Naive B cell (primary cell): ENCODE results near the gene RCE1. TPM values are rescaled to one million over a fixed set of nuclear protein-coding genes. Genes with fewer than 3 reads are reported as not detected.

ENCODE experiments used
- ATAC-seq, 2 donors: fragments of 150-1000 bp; cut with Tn5 transposase; 2 replicates each; pipeline ENCODE4 v1.10.0; 2021; ENCODE audit warnings: low read depth in 2 of 2, mild to moderate bottlenecking in 2 of 2, moderate library complexity in 2 of 2
- DNase-seq: peaks from one replicate; pipeline ENCODE4 v3.0.0; 2022
- H3K27ac Mint-ChIP-seq, 6 donors: one replicate each; pipeline ENCODE4 v1.8.0; 2020 to 2022; ENCODE audit warnings: mild to moderate bottlenecking in 6 of 6, mixed read lengths in 6 of 6, moderate library complexity in 5 of 6, inconsistent platforms in 2 of 6
- H3K27me3 Mint-ChIP-seq, 3 donors: one replicate each; pipeline ENCODE4 v1.8.0; 2021 to 2022; ENCODE audit warnings: mixed read lengths in 3 of 3, mild to moderate bottlenecking in 1 of 3
- H3K36me3 Mint-ChIP-seq, 2 donors: one replicate each; pipeline ENCODE4 v1.8.0; 2020 to 2022; ENCODE audit warnings: mixed read lengths in 2 of 2, inconsistent platforms in 1 of 2, mild to moderate bottlenecking in 1 of 2
- H3K4me1 Mint-ChIP-seq, 3 donors: one replicate each; pipeline ENCODE4 v1.8.0; 2020 to 2022; ENCODE audit warnings: mixed read lengths in 3 of 3, inconsistent platforms in 1 of 3, mild to moderate bottlenecking in 1 of 3, moderate library complexity in 1 of 3
- H3K4me3 Mint-ChIP-seq, 8 donors: one replicate each; pipeline ENCODE4 v1.8.0; 2020 to 2022; ENCODE audit warnings: mild to moderate bottlenecking in 8 of 8, mixed read lengths in 8 of 8, moderate library complexity in 8 of 8, inconsistent platforms in 2 of 8
- H3K9me3 Mint-ChIP-seq, 7 donors: one replicate each; pipeline ENCODE4 v1.8.0; 2020 to 2022; ENCODE audit warnings: mixed read lengths in 7 of 7, mild to moderate bottlenecking in 5 of 7, inconsistent platforms in 2 of 7, moderate library complexity in 1 of 7
- polyA plus RNA-seq, 6 donors: library from polyadenylated mRNA; unstranded; fragments of 300-500 nt; fragmentation: Illumina TruSeq; gene quantifications; one replicate each; pipeline ENCODE4 v1.2.3, GENCODE V29; 2021; ENCODE audit warnings: low read depth in 6 of 6

The RCE1 gene
- polyA plus RNA-seq, 6 donors from 2014 or later: 16.3 to 31.9 (median 19.3) TPM

DNA sequence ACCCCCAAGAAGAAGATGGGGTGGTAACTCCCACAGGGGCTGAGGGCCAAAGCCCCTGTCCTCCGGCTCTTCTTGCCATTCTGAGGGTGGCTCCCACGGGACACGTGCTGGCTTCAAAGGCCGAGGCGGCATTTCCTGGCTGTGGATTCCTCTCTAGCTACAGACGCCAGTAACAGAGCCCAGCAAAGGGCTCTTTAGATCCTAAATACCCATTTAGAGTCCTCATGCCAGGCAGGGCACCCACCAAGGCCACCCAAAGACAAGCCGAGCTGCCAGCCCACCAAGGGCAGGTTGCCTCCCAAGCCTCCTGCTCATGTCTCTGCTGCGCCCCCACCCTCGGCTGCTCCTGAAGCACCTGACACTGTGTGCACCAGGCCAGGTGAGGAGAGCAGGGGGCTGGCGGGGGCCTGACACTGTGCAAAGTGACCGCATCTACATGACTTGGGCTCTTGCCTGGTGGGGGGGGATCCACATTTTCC lies 19.4 kb downstream of the RCE1 start:
- Mint-ChIP-seq H3K27me3 (no peaks in the 10 kb centered on the region), H3K27ac (no peak overlapping the region), H3K4me1 (peaks cover 0 to 6% (median 4%) of the 10 kb centered on the region in 3 donors), H3K9me3 (no peaks in the 10 kb centered on the region), H3K4me3 (peak overlapping the region in 1 of 8 donors; percentile 39), H3K36me3 (no peaks in the 10 kb centered on the region)
- no peak for DNase-seq
- ATAC-seq: no peak

DNA sequence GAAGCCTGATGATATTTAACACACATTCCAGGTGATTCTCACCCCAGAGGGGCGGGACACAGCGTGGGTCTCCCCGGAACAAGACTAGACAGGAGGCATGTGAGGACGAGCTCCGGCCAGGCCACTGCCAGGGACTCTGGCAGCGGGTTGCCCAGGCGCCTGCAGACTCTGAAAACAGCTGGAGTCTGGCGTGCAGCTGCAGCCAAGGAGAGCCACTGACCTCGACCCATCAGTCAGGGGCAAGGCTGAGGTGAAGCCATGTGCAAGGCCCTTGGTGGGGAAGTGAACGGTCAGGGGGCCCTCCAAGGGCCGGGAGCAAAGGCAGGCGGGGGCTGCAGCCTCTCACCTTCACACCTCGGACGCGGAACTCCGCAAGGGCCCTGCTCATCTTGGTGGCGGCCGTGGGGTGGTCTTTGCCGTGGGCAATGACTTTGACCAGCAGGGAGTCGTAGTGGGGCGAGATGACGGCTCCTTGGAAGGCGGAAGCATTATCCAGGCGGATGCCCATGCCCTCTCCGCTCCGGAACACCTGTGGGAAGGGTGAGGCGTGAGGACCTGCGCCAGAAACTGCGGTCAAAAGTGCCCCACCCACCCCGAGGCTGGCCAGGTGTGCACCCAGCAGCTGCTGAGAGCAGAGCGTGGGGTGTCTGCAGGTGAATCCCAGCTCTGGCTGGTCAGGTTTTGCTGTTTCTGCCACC lies 20.3 kb downstream of the RCE1 start:
- Mint-ChIP-seq H3K9me3 (no peaks in the 10 kb centered on the region), H3K27ac (no peak overlapping the region), H3K4me1 (peaks cover 5 to 7% (median 6%) of the 10 kb centered on the region in 3 donors), H3K27me3 (no peaks in the 10 kb centered on the region), H3K36me3 (no peaks in the 10 kb centered on the region), H3K4me3 (peak overlapping the region in 1 of 8 donors; percentile 70)
- DNase-seq (no peak), ATAC-seq (no peak)

DNA sequence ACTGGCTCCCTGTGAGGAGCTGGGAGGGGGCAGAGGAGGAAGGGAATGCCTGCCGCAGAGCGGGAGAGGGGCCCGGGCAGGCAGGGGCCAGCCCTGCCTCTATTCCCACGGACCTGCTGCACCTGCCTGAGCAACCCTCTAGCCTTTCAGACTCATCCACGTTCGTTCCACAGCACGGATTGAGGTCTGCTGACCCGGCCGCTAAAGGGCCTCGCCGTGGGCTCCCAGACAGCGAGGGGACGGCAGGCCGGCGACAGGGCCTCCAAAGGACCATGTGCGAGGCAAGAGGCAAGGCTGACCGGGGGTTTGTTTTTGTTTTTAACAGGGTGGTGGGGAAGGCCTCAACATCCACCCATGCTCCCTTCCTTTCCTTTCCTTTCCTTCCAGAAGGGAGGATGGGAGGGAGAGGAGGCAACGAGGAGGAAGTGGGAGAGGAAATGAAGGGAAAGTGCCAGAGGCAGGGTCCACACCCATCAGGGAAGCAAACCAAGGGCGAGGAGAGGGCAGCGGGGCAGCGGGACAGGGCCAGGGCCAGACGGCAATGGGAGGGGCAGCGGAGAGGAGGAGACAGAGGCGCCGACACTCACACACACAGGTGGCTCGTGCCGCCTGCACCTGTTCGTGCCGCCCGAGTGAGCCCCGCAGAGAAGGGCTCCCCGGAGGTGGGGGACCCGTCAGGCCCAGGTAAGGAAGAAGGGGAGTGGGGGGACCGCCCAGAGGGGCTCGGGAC lies 21.1 kb downstream of the RCE1 start:
- H3K27me3 Mint-ChIP-seq: no peaks in the 10 kb centered on the region
- DNase-seq (no peak), ATAC-seq (no peak)
- H3K36me3 Mint-ChIP-seq: no peaks in the 10 kb centered on the region
- H3K4me1 Mint-ChIP-seq: peaks cover 8 to 14% (median 13%) of the 10 kb centered on the region in 3 donors
- H3K4me3 Mint-ChIP-seq: no peak overlapping the region
- peak overlapping the region in 1 of 6 donors; percentile 74 for H3K27ac Mint-ChIP-seq
- no peaks in the 10 kb centered on the region for H3K9me3 Mint-ChIP-seq

DNA sequence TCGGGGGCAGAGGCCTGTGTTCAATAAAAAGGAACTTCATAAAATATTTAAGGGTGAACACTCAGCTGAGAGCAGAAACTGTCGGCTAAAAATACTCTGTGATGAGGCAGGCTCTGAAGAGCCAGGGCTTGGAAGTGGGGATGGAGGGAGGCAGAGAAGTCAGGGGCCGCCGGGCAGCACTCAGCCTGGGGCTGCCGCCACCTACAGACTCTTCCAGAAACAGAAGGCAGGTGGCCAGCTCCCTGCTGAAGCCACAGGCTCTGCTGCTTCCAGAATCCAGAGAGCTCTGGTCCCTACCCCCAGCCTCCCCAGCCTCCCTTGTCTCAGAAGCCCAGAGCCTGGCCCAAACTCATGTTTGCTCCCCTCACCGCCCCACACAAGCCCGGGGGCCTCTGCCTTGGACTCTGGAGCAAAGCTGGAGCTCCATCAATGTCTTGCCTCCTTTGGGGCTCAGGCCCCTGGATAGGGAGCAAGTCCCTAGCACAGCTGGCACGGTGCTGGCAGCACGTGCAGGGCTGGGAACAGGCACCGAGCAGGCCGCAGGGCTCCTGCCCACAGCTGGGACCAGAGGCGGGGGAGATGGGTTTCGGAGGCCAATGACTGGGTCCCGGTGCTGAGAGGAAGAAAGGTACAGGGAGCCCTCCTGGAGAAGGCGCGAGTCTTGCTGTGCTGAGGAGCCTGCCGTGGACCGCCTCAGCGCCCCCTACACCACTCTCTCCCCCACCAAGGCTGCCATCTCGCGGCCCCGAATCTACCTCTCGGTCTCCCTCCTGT lies 21.9 kb downstream of the RCE1 start:
- Mint-ChIP-seq H3K9me3 (no peaks in the 10 kb centered on the region), H3K4me1 (peaks cover 8 to 16% (median 13%) of the 10 kb centered on the region in 3 donors), H3K36me3 (no peaks in the 10 kb centered on the region), H3K27me3 (no peaks in the 10 kb centered on the region), H3K4me3 (no peak overlapping the region), H3K27ac (no peak overlapping the region)
- ATAC-seq: no peak
- no peak for DNase-seq

DNA sequence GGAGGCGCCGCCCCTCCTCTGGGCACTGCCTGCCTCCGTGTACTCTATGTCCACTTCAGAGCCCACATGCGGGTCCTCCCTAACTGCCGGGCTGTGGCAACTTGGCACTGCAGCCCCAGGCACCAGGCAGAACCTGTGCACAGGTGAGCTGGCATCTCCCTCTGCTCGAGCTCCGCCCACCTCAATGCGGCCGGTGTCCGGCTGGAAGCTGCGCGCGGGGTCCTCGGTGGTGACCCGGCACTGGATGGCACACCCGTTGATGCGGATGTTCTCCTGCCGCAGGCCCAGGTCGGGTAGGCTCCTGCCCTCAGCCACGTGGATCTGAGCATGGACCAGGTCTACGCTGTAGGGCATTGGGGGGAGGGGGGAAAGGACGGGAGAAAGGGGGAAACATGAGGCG lies 22.8 kb downstream of the RCE1 start:
- Mint-ChIP-seq H3K4me3 (no peak overlapping the region), H3K9me3 (no peaks in the 10 kb centered on the region)

DNA sequence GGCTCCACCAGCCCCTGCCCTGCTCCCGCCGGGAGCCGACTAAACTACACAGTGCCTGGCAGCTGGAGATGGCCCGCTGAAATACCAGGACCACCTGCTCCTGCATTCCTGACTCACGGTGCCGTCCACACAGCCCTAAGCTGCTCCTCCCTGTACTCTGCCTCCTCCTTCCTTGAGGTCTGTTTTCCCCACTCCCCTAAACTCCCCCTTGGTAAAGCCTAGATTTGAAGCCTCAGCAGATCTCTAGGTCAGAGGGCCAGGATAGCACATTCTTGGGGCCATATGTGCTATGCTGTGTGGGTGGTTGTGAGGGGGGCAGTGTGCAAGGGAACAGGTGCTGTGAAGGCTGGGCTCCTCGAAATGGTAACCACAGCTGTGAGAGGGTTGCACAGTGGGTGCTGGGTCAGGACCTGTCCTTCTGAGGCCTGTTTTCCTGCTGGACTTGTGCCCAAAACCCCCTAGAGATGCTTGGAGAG lies 23.3 kb downstream of the RCE1 start:
- no peak overlapping the region for H3K4me3 Mint-ChIP-seq
- DNase-seq (no peak), ATAC-seq (no peak)
- H3K36me3 Mint-ChIP-seq: no peaks in the 10 kb centered on the region
- H3K27me3 Mint-ChIP-seq: no peaks in the 10 kb centered on the region
- no peaks in the 10 kb centered on the region for H3K9me3 Mint-ChIP-seq
- no peak overlapping the region for H3K27ac Mint-ChIP-seq
- H3K4me1 Mint-ChIP-seq: peaks cover 8 to 16% (median 13%) of the 10 kb centered on the region in 3 donors

More for the DNA sequence above, 22.8 kb downstream of the RCE1 start:
- Mint-ChIP-seq H3K4me1 (peaks cover 8 to 16% (median 13%) of the 10 kb centered on the region in 3 donors), H3K36me3 (no peaks in the 10 kb centered on the region), H3K27ac (no peak overlapping the region), H3K27me3 (no peaks in the 10 kb centered on the region)
- no peak for DNase-seq
- no peak for ATAC-seq

DNA sequence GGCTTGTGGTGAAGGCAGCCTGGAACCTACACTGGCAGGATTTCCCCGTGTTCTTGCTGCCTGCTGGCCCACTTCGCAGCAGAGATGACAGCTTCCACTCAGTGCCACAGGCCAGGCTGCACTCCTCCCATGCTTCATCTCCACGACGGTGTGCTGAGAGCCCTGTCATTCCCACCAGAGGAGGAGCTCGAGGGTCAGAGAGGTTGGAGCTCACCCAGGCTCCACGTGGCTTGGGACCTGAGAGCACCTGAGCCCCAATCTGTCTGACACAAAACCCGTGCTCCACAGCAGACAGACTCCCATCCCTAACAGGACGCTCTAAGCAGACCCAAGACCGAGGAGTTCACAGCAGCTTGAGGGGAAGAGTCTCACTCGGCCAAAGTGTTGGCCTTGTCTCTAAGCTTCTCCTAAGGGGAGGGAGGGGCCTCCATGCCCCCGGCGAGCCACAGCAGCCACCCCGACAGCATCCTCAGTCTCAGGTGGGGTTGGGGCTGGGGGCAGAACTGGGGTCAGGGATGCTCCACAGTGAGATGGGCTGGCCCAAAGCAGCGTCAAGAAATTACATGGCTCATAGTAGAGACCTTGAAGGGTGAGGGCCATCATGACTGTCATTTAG lies 24.3 kb downstream of the RCE1 start:
- peak overlapping the region in 1 of 8 donors; percentile 40 for H3K4me3 Mint-ChIP-seq
- no peak for DNase-seq
- no peaks in the 10 kb centered on the region for H3K36me3 Mint-ChIP-seq
- peak overlapping the region in 2 of 6 donors; percentile 76 to 87 for H3K27ac Mint-ChIP-seq
- ATAC-seq: no peak
- peaks cover 8 to 16% (median 13%) of the 10 kb centered on the region in 3 donors for H3K4me1 Mint-ChIP-seq
- H3K9me3 Mint-ChIP-seq: no peaks in the 10 kb centered on the region
- H3K27me3 Mint-ChIP-seq: no peaks in the 10 kb centered on the region

DNA sequence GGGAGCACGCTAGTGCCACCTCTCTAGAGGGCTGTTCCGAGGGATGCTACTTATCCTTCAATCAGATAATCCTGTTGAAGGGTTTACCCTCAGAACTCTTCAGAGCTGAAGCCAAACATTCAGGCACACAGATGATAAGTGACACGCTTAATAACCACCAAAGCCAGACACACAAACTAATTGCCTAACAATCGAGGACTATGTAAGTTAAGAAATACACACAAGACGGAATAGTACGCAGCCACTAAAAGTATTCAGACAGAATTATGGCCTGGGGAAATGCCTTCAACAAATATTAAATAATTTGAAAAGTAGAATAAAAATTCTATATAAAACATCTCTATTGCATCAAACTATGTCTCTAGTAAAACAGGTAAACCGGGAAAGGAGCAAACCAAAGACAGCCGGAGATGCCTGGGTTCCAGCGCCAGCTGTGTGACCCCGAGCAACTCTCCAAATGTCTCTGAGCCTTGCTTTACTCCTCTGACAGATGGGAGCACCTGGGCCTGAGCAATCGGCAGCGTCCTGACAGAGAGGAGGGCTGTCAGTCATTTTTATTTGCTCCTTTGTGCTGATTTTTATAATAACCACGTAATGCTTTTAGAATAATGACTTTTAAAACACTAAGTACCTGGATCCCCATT lies 25.0 kb downstream of the RCE1 start:
- H3K27me3 Mint-ChIP-seq: no peaks in the 10 kb centered on the region
- H3K9me3 Mint-ChIP-seq: no peaks in the 10 kb centered on the region
- no peak overlapping the region for H3K27ac Mint-ChIP-seq
- H3K4me3 Mint-ChIP-seq: peak overlapping the region in 5 of 8 donors; percentile 28 to 70 (median 40)
- ATAC-seq (no peak), DNase-seq (no peak)
- peaks cover 8 to 16% (median 13%) of the 10 kb centered on the region in 3 donors for H3K4me1 Mint-ChIP-seq
- H3K36me3 Mint-ChIP-seq: no peaks in the 10 kb centered on the region

DNA sequence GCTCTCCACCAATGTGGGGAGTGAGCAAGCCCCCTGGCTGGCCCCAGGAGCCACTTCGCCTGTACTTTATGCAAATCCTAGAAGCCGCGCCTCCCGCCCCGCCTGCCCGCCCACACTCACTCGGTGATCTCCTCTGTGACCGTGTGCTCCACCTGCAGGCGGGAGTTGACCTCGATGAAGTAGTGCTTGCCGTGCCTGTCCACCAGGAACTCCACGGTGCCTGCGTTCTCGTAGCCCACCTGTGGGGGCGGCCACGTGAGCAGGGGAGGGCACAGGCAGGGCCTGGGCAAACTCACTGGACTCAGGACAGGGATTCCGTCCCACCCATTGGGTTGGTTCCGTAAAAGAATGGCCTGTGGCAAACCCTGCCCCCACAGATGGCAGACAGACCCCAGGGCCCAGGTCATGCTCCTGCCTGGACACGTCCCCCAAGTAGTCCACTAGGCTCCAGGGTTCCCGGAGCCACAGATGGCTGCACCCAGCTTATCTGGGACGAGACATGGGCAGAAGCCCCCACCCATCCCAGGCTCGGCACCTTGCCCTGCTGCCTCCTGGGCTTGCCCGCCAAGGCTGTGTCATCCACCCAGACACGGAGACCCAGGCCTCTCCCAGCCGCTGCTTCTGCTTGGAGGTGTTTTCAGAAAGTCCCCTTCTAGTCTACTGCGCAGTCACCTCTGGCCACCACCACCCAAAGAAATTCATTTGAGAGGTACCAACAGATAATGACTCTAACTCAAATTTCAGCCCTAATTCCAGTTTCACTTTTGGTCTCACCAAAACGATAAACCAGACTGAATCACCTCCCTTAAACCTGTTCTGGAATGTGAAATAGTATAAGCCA lies 25.7 kb downstream of the RCE1 start:
- peak; percentile 98 for ATAC-seq

DNA sequence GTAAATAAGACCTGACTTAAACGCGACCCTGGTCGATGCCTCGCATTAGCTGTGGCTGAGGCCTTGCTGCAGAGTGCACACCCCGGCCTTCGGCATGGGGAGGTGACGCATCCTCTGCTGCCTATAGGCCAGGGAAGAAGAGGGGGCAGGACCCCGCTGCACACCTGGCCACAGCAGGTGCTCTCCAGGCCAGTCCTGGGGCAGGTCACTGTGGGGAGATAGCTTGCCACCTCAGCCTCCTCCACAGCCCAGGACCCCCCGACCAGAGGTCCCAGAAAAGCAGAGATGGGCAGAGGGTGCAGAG lies 26.3 kb downstream of the RCE1 start:
- Mint-ChIP-seq H3K27me3 (peaks cover under 1 to 5% (median 3%) of the 10 kb centered on the region in 3 donors), H3K36me3 (no peaks in the 10 kb centered on the region), H3K4me3 (no peak overlapping the region), H3K27ac (no peak overlapping the region), H3K4me1 (peaks cover 5 to 13% (median 12%) of the 10 kb centered on the region in 3 donors), H3K9me3 (no peaks in the 10 kb centered on the region)
- no peak for DNase-seq
- ATAC-seq: no peak

More for the DNA sequence above, 25.7 kb downstream of the RCE1 start:
- Mint-ChIP-seq H3K27ac (peak overlapping the region in 2 of 6 donors; percentile 47 to 85), H3K9me3 (no peaks in the 10 kb centered on the region), H3K4me1 (peaks cover 8 to 16% (median 13%) of the 10 kb centered on the region in 3 donors), H3K4me3 (peak overlapping the region in 4 of 8 donors; percentile 28 to 70 (median 35)), H3K27me3 (no peaks in the 10 kb centered on the region), H3K36me3 (no peaks in the 10 kb centered on the region)
- DNase-seq: peak; percentile 78

DNA sequence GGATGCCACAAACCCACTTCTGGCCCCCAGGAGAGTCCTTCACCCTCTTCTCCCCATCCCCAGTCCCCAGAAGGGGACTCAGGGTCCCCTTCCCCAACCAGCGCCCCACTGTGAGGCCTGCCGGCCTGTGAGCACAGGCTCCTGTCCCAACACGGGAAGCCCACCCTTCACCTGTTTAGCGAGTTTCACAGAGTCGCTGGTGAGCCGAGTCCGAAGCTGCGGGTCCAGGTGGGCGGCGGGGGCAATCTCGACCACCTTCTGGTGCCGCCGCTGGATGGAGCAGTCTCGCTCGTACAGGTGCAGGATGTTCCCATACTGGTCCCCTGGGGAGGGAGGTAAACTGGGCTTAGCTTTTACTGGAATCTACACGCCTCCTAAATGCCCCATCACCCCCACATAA lies 26.9 kb downstream of the RCE1 start:
- Mint-ChIP-seq H3K9me3 (no peaks in the 10 kb centered on the region), H3K27ac (no peak overlapping the region), H3K27me3 (peaks cover 7 to 11% (median 9%) of the 10 kb centered on the region in 3 donors), H3K4me1 (peaks cover 4 to 13% (median 10%) of the 10 kb centered on the region in 3 donors), H3K36me3 (no peaks in the 10 kb centered on the region), H3K4me3 (no peak overlapping the region)
- no peak for DNase-seq
- ATAC-seq: no peak
